ENCODE data around the gene MRPS17. TPM values are rescaled to one million over a fixed set of nuclear protein-coding genes. Genes with fewer than 3 reads are reported as not detected.

The MRPS17 gene
- total RNA-seq, 1 experiment from 2014 or later: 28.3 TPM

Other genes starting within 250 kb of the MRPS17 start
- not detected in 2 replicates for gene SEPTIN14, start 89.1 kb upstream of the MRPS17 start, total RNA-seq (2014; rRNA removed; shearing (Covaris generic); ENCODE audit: low replicate concordance)
- 0.79 and 3.9 TPM in 2 replicates for gene ZNF713, start 64.4 kb upstream of the MRPS17 start, total RNA-seq (2014; rRNA removed; shearing (Covaris generic); ENCODE audit: low replicate concordance)
- gene NIPSNAP2, start 12.7 kb downstream of the MRPS17 start, total RNA-seq (2014; rRNA removed; shearing (Covaris generic); ENCODE audit: low replicate concordance): 30.9 and 36.4 TPM in 2 replicates
- gene PSPH, start 99.6 kb downstream of the MRPS17 start, total RNA-seq (2014; rRNA removed; shearing (Covaris generic); ENCODE audit: low replicate concordance): 51.9 and 125 TPM in 2 replicates
- gene CCT6A, start 99.9 kb downstream of the MRPS17 start, total RNA-seq (2014; rRNA removed; shearing (Covaris generic); ENCODE audit: low replicate concordance): 421 and 698 TPM in 2 replicates
- gene SUMF2, start 112.4 kb downstream of the MRPS17 start, total RNA-seq (2014; rRNA removed; shearing (Covaris generic); ENCODE audit: low replicate concordance): 99.8 and 154 TPM in 2 replicates
- gene PHKG1, start 141.1 kb downstream of the MRPS17 start, total RNA-seq (2014; rRNA removed; shearing (Covaris generic); ENCODE audit: low replicate concordance): 5.5 TPM in 1 of 2 replicates, not detected in the other
- gene CHCHD2, start 154.6 kb downstream of the MRPS17 start, total RNA-seq (2014; rRNA removed; shearing (Covaris generic); ENCODE audit: low replicate concordance): 797 and 882 TPM in 2 replicates
- gene NUPR2, start 164.5 kb downstream of the MRPS17 start, total RNA-seq (2014; rRNA removed; shearing (Covaris generic); ENCODE audit: low replicate concordance): not detected in 2 replicates